Bronchial epithelial cell (primary cell): ENCODE results near the gene NRXN3. TPM values are rescaled to one million over a fixed set of nuclear protein-coding genes. Genes with fewer than 3 reads are reported as not detected.
A peak's percentile ranks its signal among the peaks of the same experiment; 100 is the strongest.

Experiments
- DNase-seq: peaks from one replicate; pipeline ENCODE4 v3.0.0-alpha.2; 2010; ENCODE audit warnings: low read depth
- FAIRE-seq: peaks from 2 replicates; lab custom pipeline; 2011; peaks lifted over from hg19 to GRCh38; lab: Jason Lieb, UNC
- H3K27me3 ChIP-seq: 2 replicates; pipeline ENCODE4 v1.5.1; 2011; ENCODE audit warnings: low read length; ENCODE audit not compliant: control insufficient read depth, insufficient read depth
- H3K36me3 ChIP-seq: 2 replicates; pipeline ENCODE4 v1.5.1; 2011; ENCODE audit warnings: low read length; ENCODE audit not compliant: control insufficient read depth, insufficient read depth
- H3K4me3 ChIP-seq: 2 replicates; pipeline ENCODE4 v1.5.1; 2011; ENCODE audit warnings: mild to moderate bottlenecking, low read depth, low read length, control low read depth
- total RNA-seq: library from RNA; depleted of rRNA; stranded (reverse); fragments of >200 nt; gene quantifications from 2 replicates; pipeline ENCODE4 v1.2.1, GENCODE V29; 2014
- TF ChIP-seq, protein P1 (sequence below): IDR thresholded peaks from 2 replicates; pipeline ENCODE4 v1.5.1; 2011; ENCODE audit warnings: mild to moderate bottlenecking, moderate library complexity, low read length, control low read depth, inconsistent platforms; ENCODE audit not compliant: insufficient read depth, severe bottlenecking

The NRXN3 gene
- total RNA-seq, 1 donor from 2014 or later: under 0.01 TPM

GRCh38 chr14:79656496-79656895, 1486.3 kb downstream of the NRXN3 start:
- TF ChIP-seq, protein P1, sequence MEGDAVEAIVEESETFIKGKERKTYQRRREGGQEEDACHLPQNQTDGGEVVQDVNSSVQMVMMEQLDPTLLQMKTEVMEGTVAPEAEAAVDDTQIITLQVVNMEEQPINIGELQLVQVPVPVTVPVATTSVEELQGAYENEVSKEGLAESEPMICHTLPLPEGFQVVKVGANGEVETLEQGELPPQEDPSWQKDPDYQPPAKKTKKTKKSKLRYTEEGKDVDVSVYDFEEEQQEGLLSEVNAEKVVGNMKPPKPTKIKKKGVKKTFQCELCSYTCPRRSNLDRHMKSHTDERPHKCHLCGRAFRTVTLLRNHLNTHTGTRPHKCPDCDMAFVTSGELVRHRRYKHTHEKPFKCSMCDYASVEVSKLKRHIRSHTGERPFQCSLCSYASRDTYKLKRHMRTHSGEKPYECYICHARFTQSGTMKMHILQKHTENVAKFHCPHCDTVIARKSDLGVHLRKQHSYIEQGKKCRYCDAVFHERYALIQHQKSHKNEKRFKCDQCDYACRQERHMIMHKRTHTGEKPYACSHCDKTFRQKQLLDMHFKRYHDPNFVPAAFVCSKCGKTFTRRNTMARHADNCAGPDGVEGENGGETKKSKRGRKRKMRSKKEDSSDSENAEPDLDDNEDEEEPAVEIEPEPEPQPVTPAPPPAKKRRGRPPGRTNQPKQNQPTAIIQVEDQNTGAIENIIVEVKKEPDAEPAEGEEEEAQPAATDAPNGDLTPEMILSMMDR: no peak
- Histone ChIP-seq H3K27me3 (no peaks in the 10 kb centered on the region), H3K36me3 (no peaks in the 10 kb centered on the region), H3K4me3 (no peak overlapping the region)
- no peak for FAIRE-seq
- DNase-seq: no peak

GRCh38 chr14:79658221-79658620, 1488.0 kb downstream of the NRXN3 start:
- no peak for DNase-seq
- TF ChIP-seq, protein P1: no peak
- H3K27me3 ChIP-seq: no peaks in the 10 kb centered on the region
- H3K4me3 ChIP-seq: no peak overlapping the region
- no peaks in the 10 kb centered on the region for H3K36me3 ChIP-seq
- no peak for FAIRE-seq

DNA sequence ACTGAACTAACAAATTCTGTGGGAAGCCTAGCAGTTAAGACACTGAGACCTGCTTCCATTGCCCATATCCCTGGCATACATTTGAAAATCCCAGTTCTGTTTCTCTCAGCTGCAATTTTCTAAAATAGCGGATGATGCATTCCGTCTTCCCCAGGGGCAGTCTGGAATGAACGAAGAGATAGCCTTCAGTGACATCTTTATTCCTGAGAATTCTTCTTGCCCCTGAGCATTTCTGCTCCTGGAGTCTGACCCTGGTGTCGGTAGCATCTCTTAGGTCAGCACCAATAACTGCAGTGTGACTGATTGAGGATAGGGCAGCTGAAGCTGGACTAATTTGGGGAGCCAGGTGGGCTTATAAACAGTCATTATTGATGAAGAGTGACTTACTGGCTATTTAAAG, 1488.6 kb downstream of the NRXN3 start:
- Histone ChIP-seq H3K27me3 (no peaks in the 10 kb centered on the region), H3K36me3 (no peaks in the 10 kb centered on the region), H3K4me3 (no peak overlapping the region)
- FAIRE-seq: no peak
- DNase-seq: no peak
- TF ChIP-seq, protein P1: no peak

- DNase-seq (no peak), FAIRE-seq (no peak)
- Histone ChIP-seq H3K36me3 (no peaks in the 10 kb centered on the region), H3K27me3 (no peaks in the 10 kb centered on the region), H3K4me3 (no peak overlapping the region)
- TF ChIP-seq, protein P1: no peak
Observed at GRCh38 chr14:79660053-79660939, 1490.1 kb downstream of the NRXN3 start.

DNA sequence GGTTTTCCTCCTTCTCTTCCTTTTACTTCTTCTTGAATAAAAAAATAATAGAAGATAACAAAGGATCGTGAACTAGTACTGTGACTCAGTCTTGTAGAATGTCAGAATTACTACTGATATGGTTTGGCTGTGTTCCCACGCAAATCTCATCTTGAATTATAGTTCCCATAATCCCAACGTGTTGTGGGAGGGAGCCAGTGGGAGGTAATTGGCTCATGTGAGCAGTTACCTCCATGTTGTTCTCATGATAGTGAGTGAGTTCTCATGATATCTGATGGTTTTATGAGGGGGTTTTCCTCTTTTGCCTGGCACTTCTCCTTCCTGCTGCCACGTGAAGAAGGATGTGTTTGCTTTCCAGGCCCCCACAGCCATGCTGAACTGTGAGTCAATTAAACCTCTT, 1491.6 kb downstream of the NRXN3 start:
- Histone ChIP-seq H3K4me3 (no peak overlapping the region), H3K36me3 (no peaks in the 10 kb centered on the region), H3K27me3 (no peaks in the 10 kb centered on the region)
- FAIRE-seq: no peak
- TF ChIP-seq, protein P1: no peak
- DNase-seq: peak; percentile 22
